Tibial nerve (tissue), 4 donors: ENCODE measurements around the gene CEP250. TPM values are rescaled to one million over a fixed set of nuclear protein-coding genes. Genes with fewer than 3 reads are reported as not detected.

Source experiments
- DNase-seq, 2 donors: peaks; one replicate each; pipeline ENCODE4 v3.0.0-alpha.2; 2019; ENCODE audit warnings: low spot score in 2 of 2
- H3K27ac ChIP-seq, 4 donors: fragments of 200-600 bp; sonication (generic) in 3 of 4; one replicate each; pipeline ENCODE4 v1.5.1; 2017 to 2019; ENCODE audit warnings: mild to moderate bottlenecking in 1 of 4
- H3K27me3 ChIP-seq, 2 donors: fragments of 200-600 bp; sonication (generic) in 1 of 2; one replicate each; pipeline versions ENCODE4 v1.5.1 to v1.6.0; 2017 to 2019
- H3K36me3 ChIP-seq, 3 donors: fragments of 200-600 bp; sonication (generic); one replicate each; pipeline ENCODE4 v1.5.1; 2018 to 2019
- H3K4me1 ChIP-seq, 4 donors: fragments of 200-600 bp; sonication (generic) in 3 of 4; one replicate each; pipeline ENCODE4 v1.5.1; 2017 to 2019
- H3K4me3 ChIP-seq, 4 donors: fragments of 200-600 bp; sonication (generic) in 3 of 4; one replicate each; pipeline ENCODE4 v1.5.1; 2017 to 2019; ENCODE audit warnings: mild to moderate bottlenecking in 1 of 4, moderate library complexity in 1 of 4
- H3K9me3 ChIP-seq, 4 donors: fragments of 200-600 bp; sonication (generic) in 3 of 4; one replicate each; pipeline ENCODE4 v1.5.1; 2017 to 2019
- EP300 ChIP-seq, 2 donors: sonication (generic); formaldehyde crosslinking; IDR thresholded peaks; one replicate each; pipeline ENCODE4 v1.6.1; 2017; ENCODE audit warnings: antibody characterized with exemption in 2 of 2, mild to moderate bottlenecking in 1 of 2
- POLR2A ChIP-seq, 2 donors: fragments of 450-650 bp; IDR thresholded peaks; one replicate each; pipeline ENCODE4 v1.6.1; 2017; ENCODE audit warnings: antibody characterized with exemption in 2 of 2, mild to moderate bottlenecking in 2 of 2, moderate library complexity in 2 of 2
- WGBS, 2 donors: methylation state at CpG; one replicate each; pipeline ENCODE4 v1.1.5; 2018; 5-methylcytosine and 5-hydroxymethylcytosine counted together
- total RNA-seq, 4 donors: library from RNA; depleted of rRNA; stranded (reverse); fragments of >200 nt; gene quantifications; one replicate each; pipeline ENCODE4 v1.1.0, GENCODE V29; 2016
- TF ChIP-seq, protein P1 (sequence below), 5 experiments: fragments of 200-600 bp in 3 of 5; fragments of 450-650 bp in 2 of 5; sonication (generic) in 3 of 5; IDR thresholded peaks; one replicate each; pipeline ENCODE4 v1.5.1; 2016 to 2019; ENCODE audit warnings: antibody characterized with exemption in 5 of 5, mild to moderate bottlenecking in 3 of 5, moderate library complexity in 2 of 5

Gene CEP250
- total RNA-seq, 4 donors from 2014 or later: 12.5 to 41.1 (median 29.9) TPM

GRCh38 chr20:35560541-35560940, 105.1 kb downstream of the CEP250 start:
- Histone ChIP-seq H3K27ac (no peak overlapping the region), H3K4me1 (no peaks in the 10 kb centered on the region), H3K9me3 (no peaks in the 10 kb centered on the region), H3K27me3 (no peaks in the 10 kb centered on the region), H3K36me3 (peaks cover 0 to 43% (median 0%) of the 10 kb centered on the region in 3 donors), H3K4me3 (no peak overlapping the region)
- no peak for DNase-seq
- TF ChIP-seq, protein P1, sequence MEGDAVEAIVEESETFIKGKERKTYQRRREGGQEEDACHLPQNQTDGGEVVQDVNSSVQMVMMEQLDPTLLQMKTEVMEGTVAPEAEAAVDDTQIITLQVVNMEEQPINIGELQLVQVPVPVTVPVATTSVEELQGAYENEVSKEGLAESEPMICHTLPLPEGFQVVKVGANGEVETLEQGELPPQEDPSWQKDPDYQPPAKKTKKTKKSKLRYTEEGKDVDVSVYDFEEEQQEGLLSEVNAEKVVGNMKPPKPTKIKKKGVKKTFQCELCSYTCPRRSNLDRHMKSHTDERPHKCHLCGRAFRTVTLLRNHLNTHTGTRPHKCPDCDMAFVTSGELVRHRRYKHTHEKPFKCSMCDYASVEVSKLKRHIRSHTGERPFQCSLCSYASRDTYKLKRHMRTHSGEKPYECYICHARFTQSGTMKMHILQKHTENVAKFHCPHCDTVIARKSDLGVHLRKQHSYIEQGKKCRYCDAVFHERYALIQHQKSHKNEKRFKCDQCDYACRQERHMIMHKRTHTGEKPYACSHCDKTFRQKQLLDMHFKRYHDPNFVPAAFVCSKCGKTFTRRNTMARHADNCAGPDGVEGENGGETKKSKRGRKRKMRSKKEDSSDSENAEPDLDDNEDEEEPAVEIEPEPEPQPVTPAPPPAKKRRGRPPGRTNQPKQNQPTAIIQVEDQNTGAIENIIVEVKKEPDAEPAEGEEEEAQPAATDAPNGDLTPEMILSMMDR (IDR thresholded peaks at IDR 0.05): no peak
- TF ChIP-seq EP300 (IDR thresholded peaks at IDR 0.05) (no peak), POLR2A (IDR thresholded peaks at IDR 0.05) (no peak)
- 67 to 69% methylated on average over 8 to 10 of the region's 10 CpGs for WGBS, 2 donors

GRCh38 chr20:35561268-35561667, 105.9 kb downstream of the CEP250 start:
- Histone ChIP-seq H3K9me3 (no peaks in the 10 kb centered on the region), H3K4me3 (no peak overlapping the region), H3K27ac (no peak overlapping the region), H3K4me1 (no peaks in the 10 kb centered on the region), H3K36me3 (peaks cover 0 to 36% (median 0%) of the 10 kb centered on the region in 3 donors), H3K27me3 (no peaks in the 10 kb centered on the region)
- no peak for TF ChIP-seq POLR2A (IDR thresholded peaks at IDR 0.05)
- TF ChIP-seq, protein P1 (IDR thresholded peaks at IDR 0.05): peak in 3 of 5 experiments; percentile 8 to 16 (median 10)
- DNase-seq: no peak
- WGBS, 2 donors: 12 to 14% methylated on average over 6 to 7 of the region's 7 CpGs

DNA sequence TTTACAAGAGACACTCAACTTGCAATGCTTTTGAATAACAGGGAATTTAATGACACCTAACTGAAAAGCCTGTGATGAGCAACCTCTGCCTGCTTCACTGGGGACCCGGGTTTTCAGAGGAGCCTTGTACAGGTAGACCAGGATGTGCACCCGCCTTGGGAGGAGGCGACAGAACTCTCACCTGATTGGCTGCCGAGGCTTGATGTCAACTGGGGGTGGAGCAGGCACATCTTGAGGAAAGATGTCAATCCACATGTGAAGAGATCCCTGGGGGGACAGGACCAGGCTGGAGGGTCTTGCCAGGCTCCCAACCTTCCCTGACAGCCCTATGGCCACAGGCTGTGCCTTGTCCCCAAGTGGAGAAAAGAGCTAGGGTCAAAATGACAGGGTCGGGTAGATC, 106.3 kb downstream of the CEP250 start:
- Histone ChIP-seq H3K27me3 (no peaks in the 10 kb centered on the region), H3K4me3 (no peak overlapping the region), H3K36me3 (peaks cover 0 to 32% (median 0%) of the 10 kb centered on the region in 3 donors), H3K27ac (no peak overlapping the region), H3K9me3 (no peaks in the 10 kb centered on the region), H3K4me1 (no peaks in the 10 kb centered on the region)
- DNase-seq: no peak
- TF ChIP-seq, protein P1 (IDR thresholded peaks at IDR 0.05): no peak
- TF ChIP-seq POLR2A (IDR thresholded peaks at IDR 0.05) (no peak), EP300 (IDR thresholded peaks at IDR 0.05) (no peak)
- WGBS, 2 donors: 57 to 59% methylated on average over 5 of the region's 5 CpGs

GRCh38 chr20:35562541-35563110, 107.2 kb downstream of the CEP250 start:
- TF ChIP-seq EP300 (IDR thresholded peaks at IDR 0.05): no peak
- TF ChIP-seq, protein P1 (IDR thresholded peaks at IDR 0.05): no peak
- TF ChIP-seq POLR2A (IDR thresholded peaks at IDR 0.05): no peak
- 45 to 79% methylated on average over 2 to 5 of the region's 10 CpGs for WGBS, 2 donors

DNA sequence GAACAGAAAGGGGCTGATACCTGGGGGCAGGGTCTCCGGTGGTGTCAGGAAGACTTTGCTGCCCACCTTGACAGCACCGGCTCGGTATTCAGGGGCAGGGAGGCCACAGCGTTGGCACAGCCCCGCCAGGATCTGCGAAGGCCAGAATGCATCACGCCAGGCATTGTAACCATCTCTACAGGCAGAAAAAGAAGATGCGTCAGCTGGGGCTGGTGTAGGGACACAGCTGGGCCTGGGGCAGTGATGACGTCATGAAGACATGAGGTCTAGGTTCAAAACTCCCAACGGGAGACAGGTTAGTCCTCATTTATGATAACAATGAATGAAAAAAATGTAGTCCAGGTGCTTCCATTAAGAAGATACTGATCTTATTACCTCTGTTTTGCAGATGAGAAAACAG, 108.4 kb downstream of the CEP250 start:
- TF ChIP-seq POLR2A (IDR thresholded peaks at IDR 0.05) (no peak), EP300 (IDR thresholded peaks at IDR 0.05) (no peak)
- TF ChIP-seq, protein P1 (IDR thresholded peaks at IDR 0.05): no peak
- no peaks in the 10 kb centered on the region for H3K9me3 ChIP-seq
- DNase-seq: no peak
- WGBS, 2 donors: 85 to 90% methylated on average over 10 of the region's 10 CpGs
- peaks cover 0 to 10% (median 0%) of the 10 kb centered on the region in 3 donors for H3K36me3 ChIP-seq
- H3K27me3 ChIP-seq: no peaks in the 10 kb centered on the region
- H3K4me3 ChIP-seq: no peak overlapping the region
- no peak overlapping the region for H3K27ac ChIP-seq
- H3K4me1 ChIP-seq: no peaks in the 10 kb centered on the region

More at GRCh38 chr20:35562541-35563110, 107.2 kb downstream of the CEP250 start:
- Histone ChIP-seq H3K9me3 (no peaks in the 10 kb centered on the region), H3K4me3 (no peak overlapping the region), H3K4me1 (no peaks in the 10 kb centered on the region), H3K27ac (no peak overlapping the region), H3K36me3 (peaks cover 0 to 22% (median 0%) of the 10 kb centered on the region in 3 donors), H3K27me3 (no peaks in the 10 kb centered on the region)
- DNase-seq: no peak
